Activated CD8-positive, alpha-beta T cell treated with anti-CD3 and anti-CD28 coated beads for 36 hours (primary cell): ENCODE data around the gene SSBP4. TPM values are rescaled to one million over a fixed set of nuclear protein-coding genes. Genes with fewer than 3 reads are reported as not detected.

ENCODE experiments used
- ATAC-seq: fragments of 200-7000 bp; cut with Tn5 transposase; one replicate; pipeline ENCODE4 v1.10.0; 2021; ENCODE audit warnings: mild to moderate bottlenecking, moderate library complexity
- CTCF ChIA-PET: fragments of 350-600 bp; sonication (Branson Sonifier 250); formaldehyde crosslinking; loops from one replicate; lab custom pipeline; 2021; ENCODE audit warnings: antibody characterized with exemption; lab: Charles Lee
- POLR2A ChIA-PET: fragments of 350-600 bp; sonication (Branson Sonifier 250); formaldehyde crosslinking; loops from one replicate; lab custom pipeline; 2021; ENCODE audit warnings: antibody characterized with exemption; lab: Charles Lee
- DNase-seq: peaks from one replicate; pipeline ENCODE4 v3.0.0-alpha.2; 2020
- H3K27ac Mint-ChIP-seq: one replicate; pipeline ENCODE4 v1.8.0; 2021; ENCODE audit warnings: mild to moderate bottlenecking, mixed read lengths
- H3K27me3 Mint-ChIP-seq: one replicate; pipeline ENCODE4 v1.8.0; 2021; ENCODE audit warnings: mixed read lengths
- H3K36me3 Mint-ChIP-seq: one replicate; pipeline ENCODE4 v1.8.0; 2021; ENCODE audit warnings: low read depth, mixed read lengths
- H3K4me1 Mint-ChIP-seq: one replicate; pipeline ENCODE4 v1.8.0; 2021; ENCODE audit warnings: low read depth, mixed read lengths
- H3K4me3 Mint-ChIP-seq: one replicate; pipeline ENCODE4 v1.8.0; 2021; ENCODE audit warnings: mild to moderate bottlenecking, moderate library complexity, mixed read lengths
- H3K9me3 Mint-ChIP-seq: one replicate; pipeline ENCODE4 v1.8.0; 2021; ENCODE audit warnings: mixed read lengths
- CTCF ChIP-seq: fragments of 200-600 bp; IDR thresholded peaks from one replicate; pipeline ENCODE4 v1.8.0; 2022; ENCODE audit warnings: antibody characterized with exemption, mild to moderate bottlenecking
- intact Hi-C: fragments of 100-400 bp; cut with micrococcal nuclease; formaldehyde crosslinking; loops from one replicate; pipeline ENCODE4 v1.10.0; 2022
- total RNA-seq, 2 experiments: library from RNA; stranded (reverse); gene quantifications; one replicate each; pipeline ENCODE4 v1.2.3, GENCODE V29; 2021

Gene SSBP4
- total RNA-seq, 2 experiments from 2014 or later = 98.2 to 102 TPM

GRCh38 chr19:18457483-18458331 is 38.5 kb downstream of the SSBP4 start:
- intact Hi-C loops = no loop called here
- H3K4me1 Mint-ChIP-seq = peaks cover 3% of the 10 kb centered on the region

GRCh38 chr19:18460900-18461299 is 41.7 kb downstream of the SSBP4 start:
- ATAC-seq = no peak
- ChIA-PET CTCF (interaction anchor here (0.9 to 4.3 kb wide), 12 partner anchors 9 to 184 kb away, joined by 3 to 46 read pairs (median 5); partner anchors contain the start of genes ELL, FKBP8 and UBA52), POLR2A (interaction anchor here (1.1 kb wide), 1 partner anchor 95 kb away, joined by 3 read pairs; no protein-coding TSS in a partner anchor)
- no peak for TF ChIP-seq CTCF
- intact Hi-C loops = loop anchor here (10.0 kb wide), 1 partner anchor 114 kb away; the partner anchor contains the start of gene UBA52
- DNase-seq = no peak
- Mint-ChIP-seq H3K27ac (no peak overlapping the region), H3K9me3 (no peaks in the 10 kb centered on the region), H3K4me3 (no peak overlapping the region), H3K4me1 (peaks cover 6% of the 10 kb centered on the region), H3K36me3 (peaks cover 7% of the 10 kb centered on the region), H3K27me3 (no peaks in the 10 kb centered on the region)

More at GRCh38 chr19:18457483-18458331, 38.5 kb downstream of the SSBP4 start:
- H3K9me3 Mint-ChIP-seq = no peaks in the 10 kb centered on the region
- H3K36me3 Mint-ChIP-seq = peaks cover 6% of the 10 kb centered on the region
- ATAC-seq (no peak), DNase-seq (no peak)
- H3K27ac Mint-ChIP-seq = no peak overlapping the region
- no peak overlapping the region for H3K4me3 Mint-ChIP-seq
- H3K27me3 Mint-ChIP-seq = no peaks in the 10 kb centered on the region
- TF ChIP-seq CTCF = no peak
- ChIA-PET POLR2A (interaction anchor here (1.3 kb wide), 2 partner anchors 9 to 17 kb away, joined by 3 to 4 read pairs; no protein-coding TSS in a partner anchor), CTCF (interaction anchor here (0.9 to 1.3 kb wide), 3 partner anchors 12 to 70 kb away, joined by 3 read pairs; no protein-coding TSS in a partner anchor)

GRCh38 chr19:18461471-18461870 is 42.3 kb downstream of the SSBP4 start:
- H3K4me1 Mint-ChIP-seq = peaks cover 6% of the 10 kb centered on the region
- no peak for TF ChIP-seq CTCF
- ATAC-seq = no peak
- no peak overlapping the region for H3K4me3 Mint-ChIP-seq
- peaks cover 7% of the 10 kb centered on the region for H3K36me3 Mint-ChIP-seq
- intact Hi-C loops = loop anchor here (10.0 kb wide), 1 partner anchor 113 kb away; the partner anchor contains the start of gene UBA52
- no peaks in the 10 kb centered on the region for H3K9me3 Mint-ChIP-seq
- POLR2A ChIA-PET = no interaction called here
- no peaks in the 10 kb centered on the region for H3K27me3 Mint-ChIP-seq
- H3K27ac Mint-ChIP-seq = no peak overlapping the region
- DNase-seq = no peak
- CTCF ChIA-PET = interaction anchor here (0.6 to 4.3 kb wide), 23 partner anchors 9 to 402 kb away, joined by 3 to 46 read pairs (median 4); partner anchors contain the start of genes ELL, FKBP8 and UBA52

- Mint-ChIP-seq H3K4me3 (no peak overlapping the region), H3K9me3 (no peaks in the 10 kb centered on the region), H3K27ac (peak overlapping the region; percentile 55), H3K4me1 (peaks cover 16% of the 10 kb centered on the region), H3K27me3 (no peaks in the 10 kb centered on the region), H3K36me3 (peaks cover 10% of the 10 kb centered on the region)
- intact Hi-C loops = loop anchor here (10.0 kb wide), 1 partner anchor 110 kb away; the partner anchor contains the start of gene UBA52
- DNase-seq = no peak
- no peak for TF ChIP-seq CTCF
- POLR2A ChIA-PET = interaction anchor here (0.9 kb wide), 1 partner anchor 9 kb away, joined by 3 read pairs; no protein-coding TSS in a partner anchor
- CTCF ChIA-PET = interaction anchor here (0.8 to 3.7 kb wide), 3 partner anchors 12 to 42 kb away, joined by 3 to 15 read pairs (median 4); no protein-coding TSS in a partner anchor
- no peak for ATAC-seq
Measured at GRCh38 chr19:18464646-18465045, 45.4 kb downstream of the SSBP4 start.
